ENCODE results near the gene VRK2.
"Not testable (repeated sequence)": the region's sequence is repeated elsewhere in the genome, so short reads cannot be mapped to it uniquely, and the experiment has no call there.

DNA sequence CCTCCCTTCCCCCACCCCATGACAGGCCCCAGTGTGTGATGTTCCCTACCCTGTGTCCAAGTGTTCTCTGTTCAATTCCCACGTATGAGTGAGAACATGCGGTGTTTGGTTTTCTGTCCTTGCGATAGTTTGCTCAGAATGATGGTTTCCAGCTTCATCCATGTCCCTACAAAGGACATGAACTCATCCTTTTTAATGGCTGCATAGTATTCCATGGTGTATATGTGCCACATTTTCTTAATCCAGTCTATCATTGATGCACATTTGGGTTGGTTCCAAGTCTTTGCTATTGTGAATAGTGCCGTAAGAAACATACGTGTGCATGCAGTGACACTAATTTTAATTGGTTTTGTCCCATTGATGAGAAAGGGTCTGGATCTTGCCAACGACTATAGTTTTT lies 99.2 kb downstream of the VRK2 start:
- not testable (repeated sequence) for TF ChIP-seq CTCF (IDR thresholded peaks at IDR 0.05; ENCODE audit: poor library complexity, severe bottlenecking); MXI1 (conservative IDR thresholded peaks at IDR 0.05; ENCODE audit: poor library complexity, severe bottlenecking); TAF1 (IDR thresholded peaks at IDR 0.05; ENCODE audit: low read depth); EP300 (conservative IDR thresholded peaks at IDR 0.05; ENCODE audit: poor library complexity, severe bottlenecking); RAD21 (conservative IDR thresholded peaks at IDR 0.05); POLR2AphosphoS5 (IDR thresholded peaks at IDR 0.05); EZH2 (IDR thresholded peaks at IDR 0.05; ENCODE audit: borderline replicate concordance, insufficient read depth, low read length, poor library complexity, severe bottlenecking)
